Measurements from ENCODE around the gene GCSH. TPM values are rescaled to one million over a fixed set of nuclear protein-coding genes. Genes with fewer than 3 reads are reported as not detected.

Gene GCSH
- total RNA-seq, 1 experiment from 2014 or later, result 36.6 TPM

GRCh38 chr16:81142864-81143263 is 46.7 kb upstream of the GCSH start:
- TF ChIP-seq TCF7L2 (IDR thresholded peaks at IDR 0.05; ENCODE audit: low read depth, low read length) (no peak), POLR2AphosphoS5 (IDR thresholded peaks at IDR 0.05; ENCODE audit: low read depth, low read length) (no peak), REST (IDR thresholded peaks at IDR 0.05; ENCODE audit: insufficient read depth in 1 of 2, low read depth in 2 of 2, low read length in 1 of 2) (no peak), SIN3A (IDR thresholded peaks at IDR 0.05; ENCODE audit: borderline replicate concordance, insufficient read depth, low read depth, low read length) (no peak), CTCF (IDR thresholded peaks at IDR 0.05) (no peak)
- in situ Hi-C loops (cut with HindIII; ENCODE audit: low pct_unique_long_range_greater_than_20kb, low sequenced_read_pairs), result no loop called here
- Histone ChIP-seq H3K4me1 (ENCODE audit: control insufficient read depth, insufficient read depth, low read length) (no peaks in the 10 kb centered on the region), H3K36me3 (ENCODE audit: control insufficient read depth, insufficient read depth, low read length) (no peaks in the 10 kb centered on the region), H3K9me3 (ENCODE audit: control insufficient read depth, insufficient read depth, low read depth, low read length) (no peaks in the 10 kb centered on the region), H3K27ac (ENCODE audit: low read length) (no peak overlapping the region), H3K4me3 (ENCODE audit: low read depth in 2 of 2, low read length in 2 of 2) (no peak overlapping the region), H3K27me3 (ENCODE audit: control insufficient read depth, insufficient read depth, low read length) (no peaks in the 10 kb centered on the region)
- POLR2A ChIA-PET, result no interaction called here
- no TSS peak for BruUV-seq (replicated peaks)
- no peak for DNase-seq (ENCODE audit: low read depth, low spot score)
- ATAC-seq, result no peak
- intact Hi-C loops (cut with micrococcal nuclease; ENCODE audit: unreplicated experiment), result no loop called here
- CTCF ChIA-PET, result interaction anchor here (0.7 kb wide), 1 partner anchor 38 kb away, joined by 4 read pairs; no protein-coding TSS in a partner anchor

- no TSS peak for BruUV-seq (replicated peaks)
- H3K9me3 ChIP-seq (ENCODE audit: control insufficient read depth, insufficient read depth, low read depth, low read length), result no peaks in the 10 kb centered on the region
- ChIA-PET POLR2A (interaction anchor here (0.5 kb wide), 1 partner anchor 144 kb away, joined by 3 read pairs; no protein-coding TSS in a partner anchor), CTCF (interaction anchor here (0.6 to 0.7 kb wide), 4 partner anchors 25 to 240 kb away, joined by 3 to 6 read pairs (median 4); no protein-coding TSS in a partner anchor)
- H3K36me3 ChIP-seq (ENCODE audit: control insufficient read depth, insufficient read depth, low read length), result no peaks in the 10 kb centered on the region
- TF ChIP-seq TCF7L2 (IDR thresholded peaks at IDR 0.05; ENCODE audit: low read depth, low read length), result no peak
- TF ChIP-seq POLR2AphosphoS5 (IDR thresholded peaks at IDR 0.05; ENCODE audit: low read depth, low read length), result no peak
- TF ChIP-seq CTCF (IDR thresholded peaks at IDR 0.05), result peak; percentile 73
- TF ChIP-seq REST (IDR thresholded peaks at IDR 0.05; ENCODE audit: insufficient read depth in 1 of 2, low read depth in 2 of 2, low read length in 1 of 2), result no peak
- H3K4me1 ChIP-seq (ENCODE audit: control insufficient read depth, insufficient read depth, low read length), result no peaks in the 10 kb centered on the region
- in situ Hi-C loops (cut with HindIII; ENCODE audit: low pct_unique_long_range_greater_than_20kb, low sequenced_read_pairs), result no loop called here
- H3K27ac ChIP-seq (ENCODE audit: low read length), result peak overlapping the region; percentile 7; the same call in 1 of the 2 replicates
- no peaks in the 10 kb centered on the region for H3K27me3 ChIP-seq (ENCODE audit: control insufficient read depth, insufficient read depth, low read length)
- ATAC-seq (peak; percentile 51), DNase-seq (ENCODE audit: low read depth, low spot score) (no peak)
- intact Hi-C loops (cut with micrococcal nuclease; ENCODE audit: unreplicated experiment), result no loop called here
- H3K4me3 ChIP-seq (ENCODE audit: low read depth in 2 of 2, low read length in 2 of 2), result no peak overlapping the region
These were observed 45.0 kb upstream of the GCSH start for GRCh38 chr16:81140930-81141780.
